Fibroblast of lung (primary cell): ENCODE data around the gene SLC20A1. TPM values are rescaled to one million over a fixed set of nuclear protein-coding genes. Genes with fewer than 3 reads are reported as not detected.

Experiments
- DNase-seq, 2 donors: peaks; one replicate each; pipeline versions ENCODE4 v3.0.0 to v3.0.0-alpha.2; 2010; ENCODE audit warnings: low read depth in 2 of 2
- H2AFZ ChIP-seq: 2 replicates; pipeline ENCODE4 v1.5.1; 2012; ENCODE audit warnings: low read length, control low read depth, inconsistent platforms
- H3K27ac ChIP-seq: 2 replicates; pipeline ENCODE4 v1.5.1; 2011; ENCODE audit warnings: low read length, control low read depth; ENCODE audit not compliant: insufficient read depth
- H3K27me3 ChIP-seq: 2 replicates; pipeline ENCODE4 v1.5.1; 2011; ENCODE audit warnings: mild to moderate bottlenecking, low read length; ENCODE audit not compliant: control insufficient read depth, insufficient read depth
- H3K36me3 ChIP-seq: 2 replicates; pipeline ENCODE4 v1.5.1; 2011; ENCODE audit warnings: low read length; ENCODE audit not compliant: control insufficient read depth, insufficient read depth
- H3K4me1 ChIP-seq: 2 replicates; pipeline ENCODE4 v1.5.1; 2011; ENCODE audit warnings: low read length; ENCODE audit not compliant: control insufficient read depth, insufficient read depth; ENCODE audit errors: extremely low read depth
- H3K4me2 ChIP-seq: 2 replicates; pipeline ENCODE4 v1.5.1; 2011; ENCODE audit warnings: low read length, control low read depth; ENCODE audit not compliant: insufficient read depth; ENCODE audit errors: extremely low read depth
- H3K4me3 ChIP-seq, 4 experiments: fragments of 200-600 bp in 1 of 4; sonication (generic) in 1 of 4; replicated peaks in 1 of 4; 2 replicates each; pipeline ENCODE4 v1.5.1; 2011 to 2016; ENCODE audit warnings: low read length in 4 of 4, low read depth in 3 of 4, mild to moderate bottlenecking in 3 of 4, control low read depth in 2 of 4, inconsistent platforms in 1 of 4, mixed read lengths in 1 of 4; ENCODE audit not compliant: insufficient read depth in 1 of 4; ENCODE audit errors: control extremely low read depth in 1 of 4
- H3K79me2 ChIP-seq: 2 replicates; pipeline ENCODE4 v1.5.1; 2012; ENCODE audit warnings: mild to moderate bottlenecking, low read length, inconsistent platforms; ENCODE audit not compliant: control insufficient read depth, insufficient read depth
- H3K9ac ChIP-seq: 2 replicates; pipeline ENCODE4 v1.5.1; 2011; ENCODE audit warnings: mild to moderate bottlenecking, low read length, control low read depth; ENCODE audit not compliant: insufficient read depth
- H3K9me3 ChIP-seq: 2 replicates; pipeline ENCODE4 v1.5.1; 2012; ENCODE audit warnings: low read depth, low read length; ENCODE audit not compliant: control insufficient read depth, insufficient read depth
- H4K20me1 ChIP-seq: 2 replicates; pipeline ENCODE4 v1.5.1; 2011; ENCODE audit warnings: low read length; ENCODE audit not compliant: control insufficient read depth, insufficient read depth; ENCODE audit errors: extremely low read depth
- CTCF ChIP-seq, 2 donors: IDR thresholded peaks in 1 of 2; conservative IDR thresholded peaks in 1 of 2; 1 replicate in 1 of 2; 2 replicates in 1 of 2; pipeline ENCODE4 v1.5.1; 2011 to 2012; ENCODE audit warnings: low read length in 2 of 2, control low read depth in 1 of 2, inconsistent platforms in 1 of 2, low read depth in 1 of 2, mild to moderate bottlenecking in 1 of 2
- EZH2 ChIP-seq: IDR thresholded peaks from 2 replicates; pipeline ENCODE4 v1.5.1; 2012; ENCODE audit warnings: low read length, control low read depth, mild to moderate bottlenecking; ENCODE audit errors: missing control alignments
- polyA plus RNA-seq, 2 donors: library from polyadenylated mRNA; depleted of rRNA in 1 of 2; stranded (reverse) in 1 of 2; unstranded in 1 of 2; fragments of >200 nt; gene quantifications; 2 replicates each; pipeline ENCODE4 v1.2.1, GENCODE V29; 2011 to 2012; ENCODE audit warnings: missing spikeins in 1 of 2
- total RNA-seq: library from RNA; depleted of rRNA; stranded (reverse); fragments of >200 nt; gene quantifications from 2 replicates; pipeline ENCODE4 v1.2.1, GENCODE V29; 2014

The SLC20A1 gene
- total and polyA plus RNA-seq, 2 donors (not counting 1 experiment from before 2014, with no cell fraction given), result 61.3 to 77.3 TPM

- no peaks in the 10 kb centered on the region for H3K9me3 ChIP-seq
- TF ChIP-seq CTCF (conservative IDR thresholded peaks at IDR 0.05 in 1 of 2, IDR thresholded peaks at IDR 0.05 in 1 of 2; ENCODE audit: low read depth in 1 of 2, low read length in 2 of 2), result no peak
- no peak for TF ChIP-seq EZH2
- H3K4me2 ChIP-seq, result peak overlapping the region; percentile 33
- H3K9ac ChIP-seq, result no peak overlapping the region
- H3K27ac ChIP-seq, result peak overlapping the region; percentile 98
- H4K20me1 ChIP-seq, result no peaks in the 10 kb centered on the region
- no peak overlapping the region for H3K4me3 ChIP-seq
- H3K79me2 ChIP-seq, result no peaks in the 10 kb centered on the region
- H3K4me1 ChIP-seq, result peaks cover 17% of the 10 kb centered on the region
- H3K27me3 ChIP-seq, result no peaks in the 10 kb centered on the region
- H2AFZ ChIP-seq, result no peak overlapping the region
- no peaks in the 10 kb centered on the region for H3K36me3 ChIP-seq
- DNase-seq, result peak in 1 of 2 donors; percentile 36
These were observed 46.1 kb downstream of the SLC20A1 start for GRCh38 chr2:112691881-112692281.

GRCh38 chr2:112692495-112692911, 46.8 kb downstream of the SLC20A1 start:
- TF ChIP-seq CTCF (conservative IDR thresholded peaks at IDR 0.05 in 1 of 2, IDR thresholded peaks at IDR 0.05 in 1 of 2; ENCODE audit: low read depth in 1 of 2, low read length in 2 of 2) (no peak), EZH2 (no peak)
- peaks cover 17% of the 10 kb centered on the region for H3K4me1 ChIP-seq
- H3K9me3 ChIP-seq, result no peaks in the 10 kb centered on the region
- DNase-seq, result peak; percentile 93 to 94
- peak overlapping the region; percentile 57 for H3K9ac ChIP-seq
- H3K27me3 ChIP-seq, result no peaks in the 10 kb centered on the region
- H2AFZ ChIP-seq, result peak overlapping the region; percentile 61
- H3K4me2 ChIP-seq, result peak overlapping the region; percentile 56
- H4K20me1 ChIP-seq, result no peaks in the 10 kb centered on the region
- H3K79me2 ChIP-seq, result no peaks in the 10 kb centered on the region
- peak overlapping the region; percentile 98 for H3K27ac ChIP-seq
- peak overlapping the region in 1 of 4 experiments; percentile 17 for H3K4me3 ChIP-seq
- H3K36me3 ChIP-seq, result no peaks in the 10 kb centered on the region

- no peak for TF ChIP-seq CTCF (conservative IDR thresholded peaks at IDR 0.05 in 1 of 2, IDR thresholded peaks at IDR 0.05 in 1 of 2; ENCODE audit: low read depth in 1 of 2, low read length in 2 of 2)
- TF ChIP-seq EZH2, result no peak
- H3K79me2 ChIP-seq, result no peaks in the 10 kb centered on the region
- H3K36me3 ChIP-seq, result no peaks in the 10 kb centered on the region
- H3K27ac ChIP-seq, result peak overlapping the region; percentile 98
- H3K4me1 ChIP-seq, result peaks cover 17% of the 10 kb centered on the region
- no peaks in the 10 kb centered on the region for H3K27me3 ChIP-seq
- H3K4me2 ChIP-seq, result peak overlapping the region; percentile 56
- peak in 1 of 2 donors; percentile 24 for DNase-seq
- H3K9ac ChIP-seq, result peak overlapping the region; percentile 57
- H3K4me3 ChIP-seq, result peak overlapping the region in 1 of 4 experiments; percentile 17
- H3K9me3 ChIP-seq, result no peaks in the 10 kb centered on the region
- H2AFZ ChIP-seq, result peak overlapping the region; percentile 61
- H4K20me1 ChIP-seq, result no peaks in the 10 kb centered on the region
These were observed 47.2 kb downstream of the SLC20A1 start for GRCh38 chr2:112692918-112693317.
